ENCODE results near the gene PHLPP1.

GRCh38 chr18:62957885-62958472 lies 242.6 kb downstream of the PHLPP1 start:
- TF ChIP-seq CTCF (IDR thresholded peaks at IDR 0.05 in 4 of 5, conservative IDR thresholded peaks at IDR 0.05 in 1 of 5) (peak in 3 of 5 experiments; percentile 24 to 38 (median 26)), POLR2A (IDR thresholded peaks at IDR 0.05) (no peak)

All from gastrocnemius medialis (tissue), 4 donors.